Measurements from ENCODE around the gene KIRREL2. TPM values are rescaled to one million over a fixed set of nuclear protein-coding genes. Genes with fewer than 3 reads are reported as not detected.

The KIRREL2 gene
- total RNA-seq = 11.2 TPM

GRCh38 chr19:35856546-35857149 lies at the start of gene KIRREL2:
KIRREL2 (plus strand) TSS chr19:35856911; CDS start chr19:35857120, 209 bp downstream.

GRCh38 chr19:35812220-35813042 lies 44.3 kb upstream of the KIRREL2 start, which contains the start of gene PRODH2:
PRODH2 (minus strand) TSS chr19:35812845; CDS start chr19:35812805, 40 bp downstream.

GRCh38 chr19:35852029-35852780 lies 4.5 kb upstream of the KIRREL2 start, which contains the start of gene NPHS1:
NPHS1 (minus strand) TSS chr19:35852504; CDS start chr19:35851837, 667 bp downstream.

GRCh38 chr19:35868172-35868822 lies 11.6 kb downstream of the KIRREL2 start, which contains the start of gene APLP1:
APLP1 (plus strand) TSS chr19:35868574; CDS start chr19:35868637, 63 bp downstream.

GRCh38 chr19:35901854-35902661 lies 45.3 kb downstream of the KIRREL2 start, which contains the start of gene HCST:
HCST (plus strand) TSS chr19:35902529; CDS start chr19:35902594, 65 bp downstream.

GRCh38 chr19:35908010-35908441 lies 51.3 kb downstream of the KIRREL2 start, which contains the start of gene TYROBP:
TYROBP (minus strand) TSS chr19:35908295; CDS start chr19:35908228, 67 bp downstream.

Other genes with a start within 250 kb of the KIRREL2 start
- 13.6 TPM for gene HAUS5, start 244.2 kb upstream of the KIRREL2 start, total RNA-seq
- 42.9 TPM for gene RBM42, start 227.9 kb upstream of the KIRREL2 start, total RNA-seq
- not detected for gene ETV2, start 215.2 kb upstream of the KIRREL2 start, total RNA-seq
- 239 TPM for gene COX6B1, start 208.6 kb upstream of the KIRREL2 start, total RNA-seq
- not detected for gene UPK1A, start 190.4 kb upstream of the KIRREL2 start, total RNA-seq
- gene ZBTB32, start 152.4 kb upstream of the KIRREL2 start, total RNA-seq = not detected
- 26.9 TPM for gene KMT2B, start 138.9 kb upstream of the KIRREL2 start, total RNA-seq
- 2.6 TPM for gene IGFLR1, start 114.5 kb upstream of the KIRREL2 start, total RNA-seq
- 13.8 TPM for gene U2AF1L4, start 111.5 kb upstream of the KIRREL2 start, total RNA-seq
- 12.8 TPM for gene PSENEN, start 111.3 kb upstream of the KIRREL2 start, total RNA-seq
- 11.6 TPM for gene LIN37, start 108.3 kb upstream of the KIRREL2 start, total RNA-seq
- 14.9 TPM for gene HSPB6, start 99.9 kb upstream of the KIRREL2 start, total RNA-seq
- gene PROSER3, start 98.7 kb upstream of the KIRREL2 start, total RNA-seq = 7.8 TPM
- gene ARHGAP33, start 81.3 kb upstream of the KIRREL2 start, total RNA-seq = 89.9 TPM
- gene PRODH2, start 44.1 kb upstream of the KIRREL2 start, total RNA-seq = 0.27 TPM
- 2.7 TPM for gene NPHS1, start 4.4 kb upstream of the KIRREL2 start, total RNA-seq
- 106 TPM for gene APLP1, start 11.7 kb downstream of the KIRREL2 start, total RNA-seq
- gene NFKBID, start 43.6 kb downstream of the KIRREL2 start, total RNA-seq = 6.8 TPM
- not detected for gene HCST, start 45.6 kb downstream of the KIRREL2 start, total RNA-seq
- gene TYROBP, start 51.4 kb downstream of the KIRREL2 start, total RNA-seq = 10.4 TPM
- gene LRFN3, start 79.5 kb downstream of the KIRREL2 start, total RNA-seq = 5.4 TPM
- 32.9 TPM for gene SDHAF1, start 138.3 kb downstream of the KIRREL2 start, total RNA-seq
- gene SYNE4, start 151.9 kb downstream of the KIRREL2 start, total RNA-seq = not detected
- 9.4 TPM for gene ALKBH6, start 157.3 kb downstream of the KIRREL2 start, total RNA-seq
- gene CLIP3, start 176.0 kb downstream of the KIRREL2 start, total RNA-seq = 34.6 TPM
- gene THAP8, start 197.4 kb downstream of the KIRREL2 start, total RNA-seq = 7.6 TPM
- 6.4 TPM for gene WDR62, start 198.0 kb downstream of the KIRREL2 start, total RNA-seq

All from camera-type eye (tissue), 1 donor.